Stimulated activated CD4-positive, alpha-beta T cell treated with anti-CD3 and anti-CD28 coated beads, Interleukin-2, amount 100 ng/mL, for 48 hours (primary cell): ENCODE data around the gene GNS.

ENCODE experiments used
- DNase-seq, 2 donors: peaks; one replicate each; pipeline ENCODE4 v3.0.0-alpha.2; 2020

The GNS gene

DNA sequence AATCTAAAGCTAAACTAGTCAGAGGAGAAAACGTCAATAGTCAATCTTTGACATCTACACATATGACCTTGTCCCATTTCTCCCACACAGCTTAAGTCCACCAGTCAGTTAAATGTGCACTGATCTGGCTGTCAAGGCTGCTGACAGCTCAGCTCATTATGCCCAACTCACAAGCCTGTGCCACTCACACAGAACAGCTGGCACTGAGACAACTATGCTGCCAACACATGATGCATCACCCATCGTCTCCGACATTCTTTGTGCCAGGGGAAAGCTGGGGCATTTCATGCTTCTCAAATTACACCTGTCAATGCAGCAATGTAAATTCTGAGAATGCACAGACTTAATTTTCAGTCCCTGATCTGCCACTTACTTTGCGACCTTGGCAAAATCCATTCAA is 25.3 kb downstream of the GNS start:
- DNase-seq = no peak

DNA sequence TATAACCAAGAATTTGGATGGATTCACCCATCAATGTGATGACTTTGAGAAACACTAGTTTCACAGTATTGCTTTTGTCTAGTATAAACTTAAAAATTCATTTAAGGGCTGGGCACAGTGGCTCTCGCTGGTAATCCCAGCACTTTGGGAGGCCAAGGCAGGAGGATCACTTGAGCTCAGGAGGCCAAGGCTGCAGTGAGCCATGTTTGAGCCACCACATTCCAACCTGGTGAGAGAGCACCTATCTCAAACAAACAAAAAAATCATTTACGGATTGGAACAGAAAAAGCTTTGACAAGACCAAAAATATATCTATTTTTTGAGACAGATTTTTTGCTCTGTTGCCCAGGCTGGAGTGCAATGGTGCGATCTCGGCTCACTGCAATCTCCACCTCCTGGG is 27.5 kb downstream of the GNS start:
- no peak for DNase-seq

DNA sequence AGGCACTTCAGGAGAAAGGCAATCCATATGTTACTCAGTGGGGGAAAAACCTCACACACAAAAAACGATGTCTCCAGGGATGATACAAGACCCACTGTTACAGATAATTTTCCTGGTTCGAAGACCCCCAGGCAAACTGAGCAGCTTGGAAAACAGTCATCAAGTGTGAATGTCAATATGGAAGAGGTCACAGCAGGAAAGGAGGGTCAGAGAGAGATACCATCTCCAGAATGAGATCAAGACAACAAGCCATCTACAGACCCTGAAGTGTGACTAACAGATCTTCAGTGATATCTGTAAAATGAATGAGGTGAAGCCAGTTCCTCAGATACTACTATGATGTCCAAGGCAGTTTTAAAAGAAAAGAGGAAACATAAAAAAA is 28.6 kb downstream of the GNS start:
- no peak for DNase-seq

DNA sequence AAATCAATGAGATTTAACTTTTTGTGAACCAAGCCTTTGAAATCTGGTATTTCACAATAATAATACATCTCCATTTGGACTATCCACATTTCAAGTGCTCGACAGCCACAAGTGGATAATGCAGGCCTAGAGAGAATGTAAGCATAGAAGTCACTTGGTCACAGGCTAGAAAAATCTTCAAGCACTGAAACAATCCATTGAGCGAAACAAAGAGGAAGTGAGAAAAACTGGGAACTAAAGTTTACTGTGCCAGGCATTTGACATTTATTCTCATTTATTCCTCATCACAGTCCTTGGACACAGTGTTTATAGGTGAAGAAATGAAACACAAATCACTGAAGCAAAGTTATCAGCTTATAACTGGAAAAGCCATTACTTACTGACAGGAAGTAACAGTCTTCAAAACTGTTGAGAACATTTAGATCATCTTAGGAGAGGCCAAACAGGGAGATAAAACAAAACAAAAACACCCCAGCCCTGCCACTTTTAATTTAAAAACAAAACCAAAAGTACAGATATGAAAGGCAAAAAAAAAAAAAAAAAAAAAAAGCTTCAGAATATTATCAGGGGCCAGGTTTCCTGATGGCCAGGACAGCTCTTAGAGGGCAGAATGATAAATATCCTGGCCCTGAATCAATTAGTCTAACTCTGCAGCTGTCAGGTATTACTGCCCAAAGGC is 29.2 kb downstream of the GNS start:
- no peak for DNase-seq

DNA sequence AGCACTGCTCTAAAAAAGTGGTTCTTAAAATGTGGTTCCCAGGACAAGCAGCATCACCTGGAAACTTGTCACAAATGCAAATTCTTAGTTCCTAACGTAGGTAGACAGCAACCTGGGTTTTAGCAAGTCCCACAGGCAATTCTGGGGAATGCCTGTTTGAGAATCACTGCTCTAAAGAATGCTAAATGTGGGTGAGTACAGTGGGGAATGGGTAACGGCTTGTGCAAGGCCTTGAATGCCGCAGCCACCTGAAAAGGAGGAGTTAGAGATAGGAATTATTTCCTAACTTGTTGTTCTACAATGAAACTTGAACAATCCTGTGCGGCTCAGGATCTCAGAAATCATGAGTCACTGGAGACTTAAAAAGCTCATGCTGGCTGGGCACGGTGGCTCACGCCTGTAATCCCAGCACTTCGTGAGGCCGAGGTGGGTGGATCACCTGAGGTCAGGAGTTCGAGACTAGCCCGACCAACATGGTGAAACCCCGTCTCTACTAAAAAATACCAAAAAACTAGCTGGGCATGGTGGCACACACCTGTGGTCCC is 34.9 kb downstream of the GNS start:
- DNase-seq = no peak

DNA sequence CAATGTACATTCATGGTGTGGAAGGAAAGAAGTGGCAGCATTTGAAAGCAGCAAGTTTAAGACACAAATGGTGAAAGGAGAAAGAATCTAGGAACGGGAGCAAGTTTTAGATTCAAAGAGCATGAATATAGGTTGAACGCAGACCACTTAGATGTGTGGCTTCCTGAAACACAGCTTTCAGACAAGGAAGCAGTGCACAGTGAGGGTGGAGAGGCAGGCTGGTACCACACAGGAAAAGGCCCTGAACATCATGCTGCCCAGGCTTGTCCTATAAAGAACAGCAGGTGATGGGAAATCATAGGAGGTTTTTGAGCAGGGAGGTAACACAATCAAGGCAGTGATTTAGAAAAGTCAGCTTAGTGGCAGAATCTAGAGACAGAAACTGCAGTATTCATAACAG is 35.6 kb downstream of the GNS start:
- DNase-seq = no peak

DNA sequence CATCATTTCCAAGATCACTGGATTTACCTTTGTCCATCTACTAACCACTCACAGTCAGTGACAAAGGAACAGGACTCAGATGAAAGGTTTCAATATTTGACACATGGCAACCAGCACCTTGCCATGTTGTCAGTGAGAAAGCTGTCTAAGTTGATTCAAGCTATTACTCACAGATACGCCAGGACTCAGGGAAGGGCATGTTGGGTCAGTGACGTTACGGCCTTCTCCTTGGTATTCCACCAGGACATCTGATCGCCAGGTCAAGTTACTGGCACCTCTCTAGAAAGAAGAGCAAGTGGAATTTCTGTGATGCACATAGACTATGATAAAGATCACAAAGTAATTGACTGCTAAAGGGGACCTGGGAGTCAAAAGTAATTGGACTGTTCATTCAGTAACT is 36.4 kb downstream of the GNS start:
- no peak for DNase-seq

DNA sequence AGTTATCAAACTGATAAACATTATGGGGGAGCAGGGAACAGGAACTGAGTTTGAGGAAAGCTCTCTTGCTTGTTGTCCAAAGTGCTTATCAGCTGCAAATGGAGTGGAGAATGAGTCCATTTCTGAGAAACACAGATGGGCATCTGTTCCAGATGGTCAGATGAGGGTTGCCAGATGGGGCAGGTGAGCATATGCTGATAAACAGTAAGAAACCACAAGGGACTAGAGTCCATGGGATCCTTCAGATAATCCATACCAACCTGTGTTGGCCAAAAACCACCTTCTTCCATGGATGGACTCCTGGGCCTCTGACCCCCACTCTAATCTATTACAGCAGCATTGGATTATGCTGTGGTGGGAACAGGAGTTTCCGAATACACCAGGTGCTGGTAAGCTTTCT is 38.3 kb downstream of the GNS start:
- DNase-seq = no peak

DNA sequence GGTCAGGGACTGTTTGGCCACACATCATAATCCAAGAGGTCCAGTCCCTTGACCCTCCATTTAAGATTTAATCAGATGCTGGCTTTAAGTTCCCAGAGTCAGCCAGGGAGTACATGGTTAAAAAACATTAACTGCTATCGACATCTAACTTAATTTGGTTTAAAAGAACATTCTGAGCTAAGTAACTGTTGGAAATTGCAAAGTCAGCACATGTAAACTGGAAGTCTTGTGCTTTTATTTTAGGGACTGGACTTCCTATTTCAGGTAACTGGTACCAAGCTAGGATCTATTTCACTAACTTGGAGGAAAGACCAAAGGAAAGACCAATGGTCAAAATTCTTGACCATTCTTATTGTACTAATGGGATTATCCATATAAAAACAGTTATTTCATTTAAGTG is 40.6 kb downstream of the GNS start:
- DNase-seq = no peak

DNA sequence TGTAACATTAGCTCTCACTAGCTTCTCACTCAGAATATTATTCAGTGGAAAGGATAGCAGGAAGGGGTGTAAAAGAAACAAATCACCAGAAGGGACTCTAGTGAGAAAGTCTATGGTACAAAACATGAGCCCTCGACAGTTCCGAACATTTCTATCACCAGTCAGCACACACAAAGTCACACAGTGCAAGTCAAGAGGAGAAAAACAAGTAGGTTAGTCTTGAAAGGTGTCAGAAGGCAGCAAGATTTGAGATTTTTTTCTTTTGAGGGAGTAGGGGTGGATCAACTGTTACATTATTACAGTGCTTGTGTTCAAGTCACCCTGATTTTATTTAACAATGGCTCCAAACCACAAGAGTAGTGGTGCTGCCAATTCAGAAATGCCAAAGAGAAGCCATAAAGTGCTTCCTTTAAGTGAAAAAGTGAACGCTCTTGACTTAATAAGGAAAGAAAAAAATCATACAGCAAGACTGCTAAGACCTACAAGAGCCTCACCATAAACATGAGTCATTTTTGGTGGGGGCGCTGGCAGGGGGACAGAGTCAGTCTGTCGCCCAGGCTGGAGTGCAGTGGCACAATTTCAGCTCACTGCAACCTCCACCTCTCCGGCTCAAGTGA is 42.3 kb downstream of the GNS start:
- no peak for DNase-seq

DNA sequence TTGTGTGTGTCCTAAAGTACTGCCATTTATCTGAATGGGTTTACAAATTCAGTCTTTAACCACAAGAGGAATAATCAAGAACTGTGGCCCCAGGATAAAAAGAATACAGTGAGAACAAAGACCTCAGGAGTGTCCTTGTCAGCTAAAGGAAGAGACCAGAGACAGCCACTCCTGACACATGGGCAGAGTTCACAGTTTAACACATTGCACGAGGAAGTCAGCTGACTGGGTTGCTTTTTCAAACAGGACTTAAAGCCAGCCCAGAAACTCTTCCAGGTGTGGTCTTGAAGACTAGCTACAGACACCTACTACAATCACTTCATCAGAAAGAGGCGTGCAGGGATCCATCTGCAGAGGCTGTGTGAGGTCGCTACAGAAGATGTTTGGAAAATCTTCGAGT is 42.8 kb downstream of the GNS start:
- no peak for DNase-seq

DNA sequence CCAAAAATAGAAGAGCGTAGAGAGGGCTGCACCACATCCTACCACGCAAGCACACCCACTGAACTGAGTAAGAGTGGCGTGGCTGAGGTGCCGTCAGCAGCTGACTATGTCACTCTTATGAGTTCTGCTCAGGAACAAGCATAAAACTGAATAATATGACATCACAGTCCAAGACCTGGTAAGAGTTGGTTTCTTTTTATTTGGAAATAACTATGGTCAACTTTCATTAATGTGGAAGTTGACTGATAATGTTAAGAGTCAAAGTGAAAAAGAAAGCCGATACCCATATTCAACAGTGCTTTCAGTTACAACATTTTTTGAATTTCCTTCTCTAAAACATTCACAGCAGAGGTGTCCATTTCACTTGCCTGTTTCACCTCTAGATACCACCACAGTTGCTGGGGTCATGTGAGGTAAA is 44.6 kb downstream of the GNS start:
- no peak for DNase-seq

DNA sequence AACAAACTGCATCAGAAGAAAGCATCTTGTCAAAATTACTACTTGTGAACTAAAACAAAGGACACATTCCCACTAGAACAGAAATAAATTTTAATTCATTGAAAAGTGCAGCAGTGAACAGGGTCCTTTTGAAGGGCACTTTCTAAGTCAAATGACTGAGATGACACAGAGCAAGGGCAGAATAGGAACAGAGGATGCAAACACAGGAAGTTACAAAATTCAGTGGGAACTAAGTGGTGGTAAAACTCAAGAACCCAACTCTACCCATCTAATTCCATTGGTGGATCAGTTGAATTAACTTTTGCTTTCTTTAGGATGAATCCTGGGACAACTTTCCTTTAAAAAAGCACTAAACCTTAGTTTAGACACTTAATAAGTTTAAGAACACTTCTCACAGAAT is 45.8 kb downstream of the GNS start:
- DNase-seq = no peak

DNA sequence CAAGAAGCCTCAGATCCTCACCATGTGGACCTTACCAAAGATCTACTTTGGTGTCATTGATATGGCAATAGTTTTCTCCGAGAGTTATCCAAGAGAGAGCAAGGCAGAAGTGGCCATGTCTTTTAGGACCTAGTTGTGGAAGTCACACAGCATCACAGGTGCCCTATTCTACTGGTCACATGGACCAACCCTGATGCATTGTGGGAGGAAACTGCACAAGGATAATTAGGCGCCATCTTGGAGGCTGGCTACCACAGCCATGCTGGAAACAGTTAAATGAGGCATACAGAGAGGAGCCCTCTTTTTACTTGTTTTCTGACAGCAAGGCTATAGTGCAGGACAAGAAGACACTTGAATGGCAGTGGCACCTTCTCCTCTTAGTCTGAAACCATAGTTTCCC is 49.8 kb downstream of the GNS start:
- no peak for DNase-seq

DNA sequence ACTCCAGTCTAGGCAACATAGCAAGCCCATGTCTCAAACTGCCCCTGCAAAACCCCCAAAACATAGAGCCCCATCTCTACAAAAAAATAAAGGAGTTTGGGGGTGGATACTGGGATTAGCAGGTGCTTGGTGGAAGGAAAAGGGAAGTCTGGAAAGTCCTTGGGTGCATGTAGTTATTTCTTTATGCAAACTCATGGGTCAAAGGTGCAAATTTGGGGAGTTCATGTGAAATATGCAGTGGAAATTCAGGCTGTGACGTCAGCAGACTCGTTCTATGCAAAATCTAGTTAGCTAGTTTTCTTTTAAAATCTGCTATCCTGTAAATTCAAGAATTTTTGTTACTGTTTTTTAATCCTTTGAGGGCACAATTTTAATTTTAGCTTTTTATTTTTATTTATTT is 51.3 kb downstream of the GNS start:
- DNase-seq = no peak

DNA sequence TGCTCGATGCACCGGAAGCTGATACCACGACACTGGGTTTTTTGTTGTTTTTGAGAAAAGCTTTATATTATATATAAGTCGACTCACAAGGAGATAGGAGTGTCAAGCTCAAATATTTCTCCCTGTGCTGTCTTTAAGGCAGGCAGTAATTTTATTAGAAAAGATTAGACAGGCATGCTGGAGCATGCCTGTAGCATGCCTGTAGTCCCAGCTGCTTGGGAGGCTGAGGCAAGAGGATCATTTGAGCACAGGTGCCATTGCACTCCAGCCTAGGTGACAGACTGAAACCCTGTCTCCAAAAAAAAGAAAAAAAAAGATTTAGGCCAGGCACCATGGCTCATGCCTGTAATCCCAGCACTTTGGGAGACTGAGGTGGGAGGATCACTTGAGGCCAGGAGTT is 51.8 kb downstream of the GNS start:
- DNase-seq = no peak

DNA sequence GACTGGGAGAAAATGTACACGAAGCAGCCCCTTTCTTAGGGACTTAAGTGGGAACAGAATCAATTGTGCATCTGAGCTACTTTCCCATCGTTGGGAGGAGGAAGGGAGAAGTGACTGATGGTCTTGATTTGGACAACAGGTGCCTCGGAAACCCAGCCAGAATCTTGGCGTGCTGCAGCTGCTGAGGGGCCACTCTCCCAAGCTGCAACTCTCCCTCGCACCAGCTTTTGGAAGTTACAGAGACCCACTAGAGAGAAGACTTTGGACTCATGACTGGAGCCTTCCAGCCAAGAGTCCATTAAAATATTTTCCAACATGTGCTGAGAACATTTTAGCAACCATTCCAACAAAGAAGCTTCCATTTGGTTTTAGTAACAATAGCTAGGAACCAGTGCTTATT is 52.3 kb downstream of the GNS start:
- no peak for DNase-seq

DNA sequence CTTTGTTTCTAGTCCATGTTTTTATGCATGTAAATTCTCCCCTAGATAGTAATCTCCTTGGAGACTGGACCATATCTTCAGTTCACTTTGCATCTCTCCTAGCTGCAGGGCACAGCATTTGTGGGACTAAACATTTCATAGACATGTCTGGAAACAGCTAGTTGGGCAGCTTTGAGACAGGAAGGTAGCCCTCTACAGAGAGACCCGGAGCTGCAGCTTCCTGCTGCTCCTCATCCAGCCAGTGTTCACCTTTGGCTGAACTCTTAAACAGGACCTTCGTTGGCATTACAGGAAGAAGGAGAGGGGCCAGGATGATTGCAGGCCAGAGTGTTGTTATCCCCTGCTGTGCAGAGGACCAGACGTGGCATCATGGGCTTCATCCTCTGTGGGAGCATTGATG is 52.9 kb downstream of the GNS start:
- no peak for DNase-seq

DNA sequence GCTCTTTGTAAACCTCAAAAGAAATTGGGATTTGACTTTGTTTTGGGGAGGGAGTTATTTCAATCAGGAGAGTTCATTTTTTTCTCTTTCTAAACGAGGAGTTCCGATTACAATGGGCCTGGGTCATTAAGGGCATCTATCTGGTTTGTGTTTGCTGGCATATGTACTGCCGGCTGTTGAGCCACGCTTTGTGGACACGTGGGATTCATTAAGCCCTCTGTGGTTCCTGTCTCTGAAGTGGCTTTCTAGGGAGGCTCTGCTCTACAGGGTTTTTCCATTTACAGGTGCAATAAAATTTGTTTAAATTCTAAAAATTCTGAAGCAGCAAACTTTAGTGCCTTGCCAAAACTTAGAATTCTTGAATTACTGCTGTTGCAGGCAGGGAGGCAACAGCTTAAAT is 57.9 kb downstream of the GNS start:
- no peak for DNase-seq

DNA sequence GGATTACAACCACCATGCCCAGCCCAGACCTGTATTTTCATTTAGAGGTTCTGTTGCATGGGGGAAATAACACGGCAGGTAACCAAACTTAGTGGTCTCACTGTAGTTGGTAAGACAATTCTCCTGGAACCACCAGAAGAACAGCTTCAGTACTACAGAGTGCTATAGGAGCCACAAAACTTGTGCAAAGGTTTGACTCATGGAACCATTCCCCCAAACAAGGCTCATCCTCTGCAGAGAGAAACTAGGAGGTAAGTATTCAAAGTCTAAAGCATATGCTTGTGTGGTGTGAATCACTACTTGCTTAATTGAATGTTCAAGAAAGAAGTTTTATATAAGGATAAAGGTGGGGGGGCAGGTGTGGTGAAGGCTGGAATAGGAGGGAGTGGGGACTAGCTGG is 58.7 kb downstream of the GNS start:
- DNase-seq = no peak

DNA sequence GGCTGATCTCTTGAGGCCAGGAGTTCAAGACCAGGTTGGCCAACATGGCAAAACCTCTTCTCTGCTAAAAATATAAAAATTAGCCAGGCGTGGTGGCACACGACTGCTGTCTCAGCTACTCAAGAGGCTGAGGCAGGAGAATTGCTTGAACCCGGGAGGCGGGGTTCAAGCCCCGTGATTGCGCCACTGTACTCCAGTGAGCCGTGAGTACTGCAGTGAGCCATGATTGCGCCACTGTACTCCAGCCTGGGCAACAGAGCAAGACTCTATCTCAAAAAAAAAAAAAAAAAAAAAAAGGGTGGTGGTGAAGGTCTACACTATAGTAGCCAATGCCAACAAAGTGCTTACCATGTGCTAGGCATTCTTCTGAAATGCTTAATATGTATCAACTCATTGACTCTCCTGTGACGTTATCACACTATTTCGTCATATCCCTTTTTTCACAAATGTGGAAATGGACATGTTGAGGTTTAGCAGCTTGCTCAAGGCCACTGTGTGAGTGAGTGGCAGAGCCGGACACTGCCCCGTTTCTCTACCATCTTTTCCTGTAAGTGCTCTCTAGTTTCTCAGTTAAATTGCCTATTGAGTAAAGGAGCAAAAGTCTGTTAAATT is 59.6 kb downstream of the GNS start:
- no peak for DNase-seq

DNA sequence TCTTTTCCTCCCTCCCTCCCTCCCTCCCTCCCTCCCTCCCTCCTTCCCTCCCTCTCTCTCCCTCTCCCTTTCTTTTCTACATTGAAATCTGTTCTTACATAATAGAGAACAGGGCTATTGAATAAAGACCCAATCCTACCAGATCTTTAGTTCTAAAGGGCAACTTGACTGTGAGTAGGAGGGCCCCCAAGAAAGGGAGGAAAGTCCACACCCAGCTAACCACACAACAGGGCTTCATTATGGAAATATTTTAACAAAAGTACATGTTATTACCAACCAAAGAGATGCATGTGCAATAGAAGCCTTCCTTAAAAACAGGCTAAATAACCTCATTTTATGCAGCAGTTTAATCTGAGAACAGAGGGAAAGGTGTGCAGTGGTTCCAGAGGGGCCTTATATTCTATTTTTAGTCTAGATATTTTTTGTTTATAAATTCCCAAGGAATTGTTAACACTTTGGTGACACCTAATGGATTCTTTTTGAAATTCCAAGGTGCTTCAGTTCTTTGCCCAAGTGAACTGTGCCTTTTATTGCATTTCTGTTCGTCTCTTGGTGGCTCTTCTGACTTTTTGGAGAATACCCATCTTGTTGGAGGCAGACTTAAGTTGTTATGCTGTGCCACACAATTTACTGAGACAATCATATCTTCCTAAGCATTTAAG is 63.0 kb downstream of the GNS start:
- DNase-seq = no peak

DNA sequence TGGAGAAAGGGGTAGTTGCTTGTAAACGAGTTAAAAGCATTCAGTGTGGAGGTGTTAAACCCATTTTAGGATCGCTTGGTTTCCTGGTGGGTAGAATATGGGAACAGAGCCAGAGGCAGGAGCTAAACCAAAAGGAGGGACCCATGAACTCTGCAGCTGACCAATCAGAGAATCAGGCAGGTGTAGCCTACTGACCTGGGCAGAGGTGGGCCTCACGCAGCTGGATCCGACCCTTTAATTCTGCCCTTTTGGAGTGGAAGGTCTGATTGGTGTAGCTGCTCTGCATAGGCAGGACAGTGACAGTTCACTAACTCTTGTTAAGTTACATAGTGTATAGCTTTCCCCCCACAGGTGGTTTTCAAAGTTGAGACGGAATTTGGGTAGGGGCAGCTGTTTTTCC is 63.7 kb downstream of the GNS start:
- no peak for DNase-seq
